Measurements from ENCODE around the gene ALK.

- TF ChIP-seq EZH2 (IDR thresholded peaks at IDR 0.05) (no peak), POLR2AphosphoS5 (IDR thresholded peaks at IDR 0.05; ENCODE audit: borderline replicate concordance, low read depth, low read length) (no peak), FOXP2 (optimal IDR thresholded peaks at IDR 0.05; ENCODE audit: control extremely low read depth, extremely low read length, insufficient read depth) (no peak)
Measured at GRCh38 chr2:29936020-29936419, 14.6 kb upstream of the ALK start.
